Loucy (cell line): ENCODE data around the gene SLC16A10.

Experiments
- H2AFZ ChIP-seq: fragments of 200-600 bp; sonication (generic); 2 replicates; pipeline ENCODE4 v1.6.0; 2016; ENCODE audit warnings: antibody characterized with exemption, mild to moderate bottlenecking, low read length, moderate library complexity
- H3F3A ChIP-seq: fragments of 200-600 bp; 2 replicates; pipeline ENCODE4 v1.6.0; 2016; ENCODE audit warnings: antibody characterized with exemption, low read depth, mild to moderate bottlenecking
- H3K27me3 ChIP-seq: fragments of 200-600 bp; sonication (generic); 2 replicates; pipeline ENCODE4 v1.6.1; 2014; ENCODE audit warnings: low read length, mild to moderate bottlenecking; ENCODE audit not compliant: insufficient read depth, poor library complexity, severe bottlenecking
- H3K36me3 ChIP-seq: fragments of 200-600 bp; sonication (generic); 2 replicates; pipeline ENCODE4 v1.6.1; 2016; ENCODE audit warnings: low read length; ENCODE audit not compliant: insufficient read depth
- H3K4me1 ChIP-seq: fragments of 200-600 bp; sonication (generic); 2 replicates; pipeline ENCODE4 v1.5.1; 2014; ENCODE audit warnings: low read length, mild to moderate bottlenecking; ENCODE audit not compliant: insufficient read depth, poor library complexity, severe bottlenecking
- H3K4me2 ChIP-seq: fragments of 200-600 bp; sonication (generic); 2 replicates; pipeline ENCODE4 v1.6.0; 2014; ENCODE audit warnings: antibody characterized with exemption, low read length, low read depth, mild to moderate bottlenecking; ENCODE audit not compliant: poor library complexity, severe bottlenecking
- H3K4me3 ChIP-seq: fragments of 200-600 bp; sonication (generic); 2 replicates; pipeline ENCODE4 v1.5.1; 2014; ENCODE audit warnings: low read length, mild to moderate bottlenecking, mixed read lengths; ENCODE audit not compliant: poor library complexity, severe bottlenecking
- H3K79me2 ChIP-seq: fragments of 200-600 bp; sonication (generic); 2 replicates; pipeline ENCODE4 v1.6.1; 2014; ENCODE audit warnings: low read length; ENCODE audit not compliant: insufficient read depth
- H3K9ac ChIP-seq: fragments of 200-600 bp; sonication (generic); 2 replicates; pipeline ENCODE4 v1.6.0; 2014; ENCODE audit warnings: mild to moderate bottlenecking, low read depth, low read length, moderate library complexity; ENCODE audit not compliant: poor library complexity, severe bottlenecking
- H3K9me2 ChIP-seq: fragments of 200-600 bp; sonication (generic); replicated peaks from 2 replicates; pipeline ENCODE4 v1.6.1; 2016; ENCODE audit warnings: low read depth, low read length, mixed read lengths
- H3K9me3 ChIP-seq: fragments of 200-600 bp; sonication (generic); 2 replicates; pipeline ENCODE4 v1.6.1; 2014; ENCODE audit warnings: mild to moderate bottlenecking, antibody characterized with exemption, low read length, low read depth; ENCODE audit not compliant: insufficient read depth
- H4K20me1 ChIP-seq: fragments of 200-600 bp; sonication (generic); 2 replicates; pipeline ENCODE4 v1.6.0; 2014; ENCODE audit warnings: antibody characterized with exemption, low read length, mild to moderate bottlenecking; ENCODE audit not compliant: insufficient read depth, poor library complexity, severe bottlenecking
- CTCF ChIP-seq: fragments of 200-600 bp; sonication (generic); conservative IDR thresholded peaks from 2 replicates; pipeline ENCODE4 v1.5.1; 2014; ENCODE audit warnings: mild to moderate bottlenecking, antibody characterized with exemption, low read length
- EZH2phosphoT487 ChIP-seq: fragments of 200-600 bp; IDR thresholded peaks from 2 replicates; pipeline ENCODE4 v1.6.1; 2018; ENCODE audit warnings: antibody characterized with exemption, mild to moderate bottlenecking, moderate library complexity, borderline replicate concordance

SLC16A10 gene

GRCh38 chr6:111110036-111110435 lies 22.7 kb downstream of the SLC16A10 start:
- Histone ChIP-seq H3K4me3 (no peak overlapping the region), H3K27me3 (no peaks in the 10 kb centered on the region), H4K20me1 (peaks cover 14% of the 10 kb centered on the region), H2AFZ (no peak overlapping the region), H3K36me3 (peaks cover 12% of the 10 kb centered on the region; the same call in 1 of the 2 replicates), H3K9me3 (peaks cover 14% of the 10 kb centered on the region; the same call in 1 of the 2 replicates), H3K79me2 (peaks cover 87% of the 10 kb centered on the region), H3K9ac (no peak overlapping the region), H3K4me1 (peaks cover 40% of the 10 kb centered on the region), H3K9me2 (no peaks in the 10 kb centered on the region), H3F3A (peaks cover 10% of the 10 kb centered on the region; the same call in 1 of the 2 replicates), H3K4me2 (no peak overlapping the region)
- TF ChIP-seq EZH2phosphoT487 (no peak), CTCF (no peak)

GRCh38 chr6:111113336-111114086 lies 26.2 kb downstream of the SLC16A10 start:
- Histone ChIP-seq H3K9ac (peak overlapping the region; percentile 33), H3K36me3 (no peaks in the 10 kb centered on the region; the same call in 1 of the 2 replicates), H2AFZ (0 out of 2 replicates have a peak overlapping the region, but pooled peaks have one; percentile 7), H3F3A (peaks cover 11% of the 10 kb centered on the region; the same call in 1 of the 2 replicates), H3K4me3 (peak overlapping the region; percentile 45), H3K9me3 (0 out of 2 replicates have a peak, but pooled peaks cover 2% of the 10 kb centered on the region), H3K4me1 (peaks cover 39% of the 10 kb centered on the region), H3K79me2 (peaks cover 79% of the 10 kb centered on the region), H3K27me3 (no peaks in the 10 kb centered on the region), H4K20me1 (peaks cover 15% of the 10 kb centered on the region), H3K4me2 (peak overlapping the region; percentile 68), H3K9me2 (no peaks in the 10 kb centered on the region)
- TF ChIP-seq CTCF (no peak), EZH2phosphoT487 (no peak)

- Histone ChIP-seq H3K27me3 (no peaks in the 10 kb centered on the region), H3K9ac (peak overlapping the region; percentile 33), H3K9me2 (no peaks in the 10 kb centered on the region), H3K36me3 (peaks cover 4% of the 10 kb centered on the region; the same call in 1 of the 2 replicates), H3K4me2 (peak overlapping the region; percentile 68), H4K20me1 (peaks cover 15% of the 10 kb centered on the region), H3K4me1 (peaks cover 39% of the 10 kb centered on the region), H3K4me3 (peak overlapping the region; percentile 45), H2AFZ (no peak overlapping the region), H3K9me3 (0 out of 2 replicates have a peak, but pooled peaks cover under 1% of the 10 kb centered on the region), H3K79me2 (peaks cover 74% of the 10 kb centered on the region), H3F3A (peaks cover 11% of the 10 kb centered on the region; the same call in 1 of the 2 replicates)
- no peak for TF ChIP-seq CTCF
- TF ChIP-seq EZH2phosphoT487 = no peak
These were observed 26.8 kb downstream of the SLC16A10 start for GRCh38 chr6:111114087-111114443.
